Raji (cell line): Measurements from ENCODE around the gene LRP1B.

ENCODE experiments used
- POLR2A ChIP-seq: IDR thresholded peaks from 2 replicates; pipeline ENCODE4 v1.6.1; 2011; ENCODE audit warnings: low read depth, low read length, control low read depth; ENCODE audit not compliant: insufficient read depth

Gene LRP1B

DNA sequence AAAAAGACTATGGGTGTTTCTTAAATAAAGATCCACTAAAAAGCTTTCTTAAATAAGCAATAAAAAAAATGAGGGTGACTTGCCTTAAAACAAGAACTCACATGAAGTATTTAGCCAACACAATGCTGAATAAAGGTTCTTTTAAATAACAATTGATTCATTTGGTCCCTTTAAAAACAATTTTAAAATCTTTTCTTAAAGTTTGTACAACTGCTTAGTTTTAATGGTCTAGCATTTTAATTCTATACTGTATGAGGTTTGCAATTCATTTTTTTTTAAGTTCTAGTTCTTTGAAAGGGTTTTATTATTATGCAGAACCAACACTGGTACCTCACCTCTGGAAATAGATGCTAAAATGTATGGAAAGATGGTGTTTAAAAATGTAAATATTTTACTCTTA, 1017.5 kb downstream of the LRP1B start:
- no peak for TF ChIP-seq POLR2A

DNA sequence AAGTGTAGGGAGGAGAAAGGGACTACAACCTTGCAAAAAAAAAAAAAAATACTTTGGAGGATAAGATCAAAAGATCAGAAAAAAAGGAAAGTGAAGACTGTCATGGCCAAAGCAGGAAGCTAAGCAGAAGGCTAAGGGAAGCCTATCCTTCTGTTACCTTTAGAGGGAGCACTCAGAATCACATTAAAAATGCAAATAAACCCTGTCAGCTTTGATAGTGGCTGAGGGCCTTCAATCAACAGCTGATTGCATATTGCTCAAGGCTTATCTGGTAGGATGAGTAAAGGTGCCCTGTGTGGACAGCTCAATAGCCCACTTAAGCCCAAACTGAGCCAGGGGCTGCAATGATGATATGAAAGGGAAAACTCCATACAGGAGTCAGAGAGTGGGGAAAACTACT, 1021.2 kb downstream of the LRP1B start:
- no peak for TF ChIP-seq POLR2A

DNA sequence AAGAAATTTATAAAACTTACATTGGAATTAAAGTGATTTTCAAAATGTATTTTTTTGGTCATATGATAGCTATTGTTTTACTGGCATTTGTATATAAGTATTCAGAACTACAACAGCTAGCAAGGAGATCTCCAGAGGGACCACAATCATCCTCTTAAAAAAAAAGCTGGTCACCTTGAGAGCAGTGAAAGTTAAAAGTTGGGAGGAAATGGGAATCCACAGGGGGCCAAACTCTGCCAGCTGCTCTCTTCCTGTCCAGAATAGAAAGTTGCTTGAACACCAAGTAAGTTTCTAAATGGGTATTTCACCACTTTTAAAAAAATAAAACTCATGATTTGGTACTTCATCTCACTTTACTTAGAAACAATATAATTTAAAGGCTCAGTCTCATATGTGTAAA, 1025.1 kb downstream of the LRP1B start:
- no peak for TF ChIP-seq POLR2A

DNA sequence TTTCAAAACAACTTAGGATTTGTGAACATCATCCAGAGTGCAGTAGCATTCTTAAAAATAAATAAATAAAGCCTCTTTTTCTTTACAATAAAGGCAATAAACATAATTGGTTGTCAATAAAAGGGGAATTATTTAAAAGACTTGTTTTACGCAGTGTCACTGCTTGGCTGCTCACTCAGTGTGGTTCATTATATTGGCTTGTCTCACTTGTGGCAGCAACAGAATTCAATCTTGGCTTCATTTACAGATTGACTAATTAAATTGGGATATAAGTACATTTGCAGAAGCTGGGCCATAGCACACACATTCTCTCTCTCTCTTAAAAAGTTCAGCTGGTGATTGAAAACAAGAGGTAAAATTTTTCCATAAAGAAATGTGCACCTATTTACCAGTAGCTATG, 1027.6 kb downstream of the LRP1B start:
- TF ChIP-seq POLR2A: no peak

DNA sequence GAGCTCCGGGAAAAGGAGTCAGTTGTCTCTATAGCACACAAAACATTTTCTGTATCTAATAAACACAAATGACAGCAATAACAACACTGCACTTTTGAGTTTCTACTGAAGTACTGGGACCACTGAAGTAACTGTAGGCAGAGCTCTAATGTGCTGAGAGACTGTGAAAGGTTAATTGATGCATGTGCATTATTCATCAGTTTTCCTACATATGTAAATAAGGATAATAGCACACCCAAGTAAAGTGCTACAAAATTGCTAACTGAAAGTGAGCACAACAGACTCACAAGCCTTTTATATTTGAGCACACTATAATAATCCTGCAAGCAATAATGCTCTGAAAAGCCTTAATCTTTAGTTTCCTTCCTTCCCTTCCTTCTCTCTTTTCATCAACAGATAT, 1051.6 kb downstream of the LRP1B start:
- no peak for TF ChIP-seq POLR2A

DNA sequence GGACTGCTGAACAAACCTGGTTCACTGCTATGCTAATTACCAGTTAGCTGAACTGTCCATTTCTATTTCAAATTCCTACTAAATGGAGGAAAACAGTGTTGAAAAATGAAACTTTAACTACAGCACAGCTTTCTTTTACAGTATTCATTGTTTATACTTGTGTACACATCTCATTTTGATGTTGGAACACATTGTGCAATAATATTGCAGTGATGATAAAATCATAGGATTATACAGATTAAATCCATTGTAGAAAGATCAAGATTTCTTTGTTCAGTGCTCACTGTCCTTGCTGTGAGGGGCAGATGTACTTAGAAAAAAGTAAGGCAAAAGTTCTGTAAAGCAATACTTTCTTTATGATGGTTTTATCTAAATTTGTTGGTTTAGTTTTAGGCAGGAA, 1055.1 kb downstream of the LRP1B start:
- no peak for TF ChIP-seq POLR2A

DNA sequence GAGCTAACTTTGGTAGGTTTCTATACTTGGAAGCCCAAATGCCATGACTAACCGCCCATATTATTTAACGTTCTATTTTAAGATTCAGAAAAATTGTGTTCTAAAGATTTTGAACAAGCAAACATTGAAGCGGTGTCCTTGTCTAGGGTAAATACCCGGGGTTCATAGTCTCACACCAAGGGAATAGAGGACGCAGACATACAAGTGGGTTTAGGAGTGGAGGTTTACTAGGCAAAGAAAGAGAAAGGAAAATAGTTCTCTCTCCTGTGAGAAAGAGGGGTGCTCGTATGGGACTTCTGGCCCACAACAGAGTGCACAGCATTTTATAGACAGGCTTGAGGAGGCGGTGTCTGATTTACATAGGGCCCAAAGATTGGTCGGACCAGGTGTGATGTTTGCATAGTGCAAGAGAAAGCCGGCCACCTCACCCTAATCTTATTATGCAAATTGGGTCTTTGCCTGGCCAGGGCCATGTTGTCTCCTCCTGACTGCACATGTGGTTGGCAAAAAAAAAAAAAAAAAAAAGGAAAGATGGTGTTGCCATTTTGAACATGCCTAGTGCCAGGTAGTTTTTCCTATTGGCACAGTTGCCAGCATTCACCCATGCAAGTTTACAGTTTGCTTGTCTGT, 1062.6 kb downstream of the LRP1B start:
- no peak for TF ChIP-seq POLR2A

DNA sequence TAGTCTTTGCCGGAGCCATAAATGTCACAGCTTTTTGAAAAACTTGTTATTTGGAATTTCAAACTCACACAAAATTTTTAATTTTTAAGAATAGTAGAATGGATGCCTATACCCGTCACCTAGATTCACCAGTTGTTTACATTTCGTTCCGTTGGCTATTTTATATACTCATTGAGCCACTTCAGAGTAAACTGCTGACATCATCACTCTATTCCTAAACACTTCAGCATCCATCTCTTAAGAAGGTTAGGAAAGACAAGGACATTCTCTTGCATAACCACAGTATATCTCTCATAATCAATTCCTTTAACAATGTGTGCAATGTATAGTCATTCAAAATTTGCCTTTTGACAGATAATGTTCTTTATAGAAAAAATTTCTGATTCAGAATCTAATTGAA, 1065.8 kb downstream of the LRP1B start:
- TF ChIP-seq POLR2A: no peak

DNA sequence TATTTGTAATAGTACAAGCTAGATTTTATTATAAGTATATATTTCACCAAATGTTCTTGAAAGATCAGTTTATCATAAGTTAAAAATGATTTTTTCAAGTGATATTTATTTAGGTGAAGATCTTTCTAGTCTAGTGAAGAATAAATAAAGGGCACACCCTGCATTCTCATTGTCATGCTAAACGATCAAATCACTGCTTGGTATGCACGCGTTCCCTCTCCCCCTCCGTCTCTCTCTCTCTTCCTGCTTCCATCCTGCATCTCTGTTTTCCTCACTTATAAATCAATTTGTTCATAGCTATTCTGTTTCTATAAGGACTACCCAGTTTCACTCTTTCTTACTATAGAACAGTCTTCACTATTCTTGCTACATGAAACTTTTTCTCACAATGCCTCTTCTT, 1067.4 kb downstream of the LRP1B start:
- no peak for TF ChIP-seq POLR2A

DNA sequence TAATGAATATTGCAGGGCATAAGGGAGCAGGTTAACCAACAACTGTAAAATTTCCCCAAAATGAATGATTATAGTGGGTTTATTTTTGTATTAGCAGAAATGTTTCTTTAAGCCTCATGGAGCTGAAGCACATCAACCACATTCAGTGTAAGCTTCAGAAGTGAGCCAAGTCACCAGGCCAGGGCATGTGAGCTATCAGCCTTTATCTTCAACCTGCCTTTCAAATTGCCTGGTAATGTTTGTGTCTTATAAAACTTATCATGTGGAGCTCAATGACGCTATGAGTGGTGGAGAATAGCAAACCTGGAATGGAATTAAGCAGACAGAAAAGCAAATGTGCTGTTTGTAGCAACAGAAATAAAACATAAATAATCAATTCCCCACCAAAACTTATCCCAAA, 1068.4 kb downstream of the LRP1B start:
- TF ChIP-seq POLR2A: no peak

DNA sequence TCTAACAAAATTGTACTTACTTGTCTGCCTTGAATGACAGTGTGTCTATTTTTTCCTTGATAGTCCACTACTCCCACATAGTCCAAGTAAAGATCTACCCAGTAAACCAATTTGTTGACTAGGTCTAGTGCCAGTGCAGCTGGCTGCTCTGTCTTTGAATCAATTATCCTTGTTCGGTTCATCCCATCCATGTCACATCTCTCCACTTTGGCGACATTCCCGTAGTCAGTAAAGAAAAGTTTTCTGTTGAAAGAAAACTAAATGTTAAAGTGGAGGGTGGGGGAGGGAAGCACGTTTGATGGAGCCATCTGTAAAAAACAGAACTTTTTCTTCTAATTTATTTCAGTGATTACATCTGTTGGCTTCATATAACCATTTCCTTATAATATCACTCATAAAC, 1068.8 kb downstream of the LRP1B start:
- no peak for TF ChIP-seq POLR2A

DNA sequence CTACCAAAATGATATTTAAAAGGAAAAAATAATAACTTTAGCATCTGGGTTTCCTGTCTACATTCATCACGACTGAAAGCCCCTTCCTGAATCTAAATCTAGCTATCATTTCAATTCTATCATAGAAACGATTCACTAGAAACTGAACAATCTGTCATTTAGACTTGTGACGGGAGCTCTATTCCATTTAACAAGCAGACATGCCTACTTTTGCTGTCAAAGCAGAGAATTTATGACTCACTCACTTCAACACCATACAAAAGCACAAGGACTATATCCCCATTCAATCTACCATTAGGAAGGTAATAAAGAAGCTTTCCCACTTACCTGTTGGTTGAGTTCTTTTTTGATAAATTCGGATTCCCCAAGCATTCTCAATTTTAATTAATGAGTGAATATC, 1072.3 kb downstream of the LRP1B start:
- no peak for TF ChIP-seq POLR2A

DNA sequence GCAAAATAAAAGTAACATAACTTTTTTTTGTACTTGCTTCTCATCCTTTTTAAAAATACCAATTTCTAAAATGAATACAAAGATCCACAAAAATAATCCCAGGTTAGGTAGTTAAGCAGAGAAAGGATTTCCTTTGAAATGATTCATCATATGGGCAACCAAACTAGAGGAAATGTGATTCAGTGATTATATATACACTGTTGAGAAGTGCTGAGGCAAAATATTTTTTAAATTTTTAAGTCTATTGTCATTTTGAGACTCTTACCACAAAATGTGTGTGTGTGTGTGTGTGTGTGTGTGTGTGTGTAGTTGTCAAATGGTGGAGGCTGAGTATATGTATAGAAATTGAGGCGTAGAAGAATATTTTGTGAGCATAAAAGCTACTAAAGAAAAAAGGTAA, 1075.3 kb downstream of the LRP1B start:
- TF ChIP-seq POLR2A: no peak

DNA sequence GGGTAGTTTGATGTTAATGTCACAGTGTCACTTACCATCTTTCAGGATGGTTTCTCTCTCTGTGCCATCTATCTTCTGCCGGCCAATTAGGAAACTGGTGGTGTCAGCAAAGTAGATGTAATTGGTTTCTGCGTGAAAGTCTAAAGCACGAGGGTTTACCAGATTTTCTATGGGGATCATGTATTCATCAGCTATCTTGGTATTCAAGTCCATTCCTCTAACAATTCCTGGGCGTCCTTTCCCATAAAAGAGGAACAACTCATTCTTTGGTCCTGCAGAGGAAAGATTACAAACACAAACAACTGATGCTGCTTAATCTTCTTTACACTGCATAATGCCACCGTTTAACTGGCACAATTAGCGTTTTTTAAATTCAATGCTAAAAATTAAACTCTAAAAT, 1081.9 kb downstream of the LRP1B start:
- TF ChIP-seq POLR2A: no peak

DNA sequence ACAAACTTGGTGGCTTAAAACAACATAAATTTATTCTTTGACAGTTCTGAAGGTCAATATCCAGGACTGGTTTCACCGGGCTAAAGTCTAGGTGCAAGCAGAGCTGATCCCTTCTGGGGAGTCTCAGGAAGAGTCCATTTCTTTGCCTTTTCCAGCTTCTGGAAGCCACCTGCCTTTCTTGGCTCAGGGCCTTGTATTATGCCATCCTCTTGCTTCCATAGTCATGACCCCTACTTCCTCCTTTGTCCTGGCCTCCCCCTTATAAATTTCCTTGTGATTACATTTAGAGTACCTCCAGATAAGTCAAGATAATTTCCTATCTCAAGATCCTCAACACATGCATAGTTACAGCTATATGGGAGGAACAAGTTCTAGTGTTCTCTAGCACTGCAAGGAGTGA, 1089.5 kb downstream of the LRP1B start:
- TF ChIP-seq POLR2A: no peak

DNA sequence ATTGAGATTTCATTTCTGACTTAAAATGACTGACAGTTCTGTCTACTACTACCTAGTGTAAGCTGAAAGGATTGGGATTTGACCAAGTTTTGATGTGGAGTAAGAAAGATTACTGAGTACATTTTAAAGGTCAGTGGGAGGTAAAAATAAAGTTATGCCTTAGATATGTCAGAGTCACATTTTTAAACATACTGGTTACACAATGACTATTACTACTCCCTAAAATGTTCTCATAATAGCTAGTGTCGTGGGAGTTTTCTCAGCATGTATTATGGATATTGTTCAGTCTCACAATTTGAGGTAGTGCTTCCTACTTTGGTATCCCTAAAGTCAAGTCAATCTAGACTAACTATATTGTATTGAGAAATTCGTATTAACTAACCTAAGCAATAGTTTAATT, 1092.5 kb downstream of the LRP1B start:
- TF ChIP-seq POLR2A: no peak

DNA sequence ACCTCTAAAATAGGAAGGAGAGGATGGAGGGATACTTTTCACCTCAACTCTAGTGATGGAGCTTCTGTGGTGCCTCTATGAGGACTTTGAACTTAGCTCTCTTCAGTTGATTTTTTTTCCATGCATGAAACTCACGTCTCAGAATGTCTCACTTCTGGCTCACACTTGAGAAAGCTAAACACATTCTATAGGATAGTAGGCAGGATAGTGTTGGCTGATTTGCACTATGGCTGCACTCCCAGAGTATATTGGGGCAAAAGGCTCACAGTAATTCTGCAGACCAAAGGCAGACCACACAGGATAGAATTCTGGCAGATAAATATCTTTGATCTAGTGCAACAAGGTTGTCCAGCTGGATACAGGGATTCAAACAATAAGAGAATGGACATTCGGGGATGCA, 1093.5 kb downstream of the LRP1B start:
- TF ChIP-seq POLR2A: no peak

DNA sequence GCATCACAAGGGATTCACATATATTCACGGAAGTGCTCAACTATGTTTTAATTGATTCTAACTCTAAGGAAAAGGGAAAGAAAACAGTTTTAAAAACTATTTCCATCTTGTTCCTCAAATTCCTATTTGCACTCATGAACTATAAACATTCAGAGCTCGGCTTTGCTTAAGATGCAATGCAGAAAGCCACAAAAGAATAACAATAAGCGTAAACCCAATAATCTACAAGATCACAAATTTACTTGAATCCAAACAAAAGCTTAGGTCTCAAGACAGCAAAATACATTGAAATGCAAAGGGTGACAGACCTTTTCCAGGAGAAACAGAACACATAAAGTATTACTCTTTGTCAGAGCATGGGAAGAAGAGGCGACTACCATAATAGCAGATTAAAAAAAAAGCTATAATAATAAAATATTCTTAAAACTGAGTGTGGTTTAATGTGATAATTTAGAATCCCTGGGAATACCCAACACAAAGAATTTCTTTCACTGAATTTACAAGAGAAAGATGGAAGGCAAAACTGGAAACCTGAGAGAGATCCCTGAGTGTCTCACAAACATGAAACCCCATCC, 1094.9 kb downstream of the LRP1B start:
- no peak for TF ChIP-seq POLR2A

DNA sequence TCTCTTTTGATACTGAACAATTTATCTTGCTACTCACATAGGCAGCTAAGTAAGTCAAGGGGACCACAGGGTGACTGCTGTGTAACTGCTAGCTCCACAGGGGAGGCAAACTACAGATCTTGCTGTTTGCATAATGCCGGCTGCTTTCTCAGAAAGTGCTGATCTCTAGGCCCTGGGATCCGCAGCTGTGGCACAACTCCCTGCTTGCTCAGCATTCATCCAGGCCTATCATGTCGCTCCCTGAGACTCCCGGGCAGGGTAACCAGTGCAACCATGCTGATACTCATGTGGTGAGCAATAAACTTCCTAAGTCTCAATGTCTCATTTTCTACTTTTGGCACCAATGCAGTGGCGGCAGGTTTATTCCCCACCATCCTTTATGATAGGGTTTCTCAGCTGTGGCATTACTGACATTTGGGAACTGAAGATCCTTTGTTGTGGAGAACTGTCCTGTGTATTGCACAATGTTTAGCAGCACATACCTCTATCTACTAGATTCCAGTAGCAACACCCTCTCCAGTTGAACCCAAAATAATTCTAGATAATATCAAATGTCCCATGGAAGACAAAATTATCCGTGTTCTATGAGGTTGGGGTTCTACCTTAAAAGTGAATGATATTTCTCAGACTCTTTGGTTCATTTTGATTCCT, 1101.3 kb downstream of the LRP1B start:
- no peak for TF ChIP-seq POLR2A
